Hepatocyte (in vitro differentiated cells): ENCODE data around the gene KCNJ4.

Experiments
- CTCF ChIP-seq: fragments of 200-600 bp; sonication (generic); IDR thresholded peaks from 2 replicates; pipeline ENCODE4 v1.5.1; 2016; ENCODE audit warnings: antibody characterized with exemption, mild to moderate bottlenecking; ENCODE audit not compliant: poor library complexity
- EZH2phosphoT487 ChIP-seq: fragments of 200-600 bp; sonication (generic); IDR thresholded peaks from one replicate; pipeline ENCODE4 v1.6.1; 2018; ENCODE audit warnings: antibody characterized with exemption, mild to moderate bottlenecking, low read depth, moderate library complexity; ENCODE audit not compliant: unreplicated experiment, severe bottlenecking

GRCh38 chr22:38453996-38454352 lies 1.0 kb downstream of the KCNJ4 start:
- TF ChIP-seq EZH2phosphoT487 (no peak), CTCF (no peak)
